Measurements from ENCODE around the gene ZBTB16. TPM values are rescaled to one million over a fixed set of nuclear protein-coding genes. Genes with fewer than 3 reads are reported as not detected.

ZBTB16 gene
- total RNA-seq, 1 experiment from 2014 or later: 70.4 TPM

GRCh38 chr11:114110952-114111947 is 51.7 kb downstream of the ZBTB16 start:
- peak overlapping the region; percentile 88 for H3K27ac Mint-ChIP-seq (ENCODE audit: low read depth, unreplicated experiment)
- no TSS peak for BruUV-seq (replicated peaks)
- DNase-seq (ENCODE audit: unreplicated experiment): peak; percentile 56
- peaks cover 85% of the 10 kb centered on the region for H3K4me1 Mint-ChIP-seq (ENCODE audit: insufficient read depth, unreplicated experiment)
- no peaks in the 10 kb centered on the region for H3K9me3 Mint-ChIP-seq (ENCODE audit: unreplicated experiment)
- H3K4me3 Mint-ChIP-seq (ENCODE audit: unreplicated experiment): peak overlapping the region; percentile 58
- TF ChIP-seq CTCF (IDR thresholded peaks at IDR 0.05; ENCODE audit: unreplicated experiment): no peak
- intact Hi-C loops (cut with micrococcal nuclease): no loop called here
- ChIA-PET POLR2A (interaction anchor here (0.7 to 1.0 kb wide), 4 partner anchors 8 to 44 kb away, joined by 3 to 4 read pairs (median 3); no protein-coding TSS in a partner anchor), CTCF (interaction anchor here (0.5 to 0.8 kb wide), 2 partner anchors 117 to 118 kb away, joined by 3 read pairs; no protein-coding TSS in a partner anchor)
- H3K36me3 Mint-ChIP-seq (ENCODE audit: insufficient read depth, unreplicated experiment): peaks cover 97% of the 10 kb centered on the region
- H3K27me3 Mint-ChIP-seq (ENCODE audit: insufficient read depth, unreplicated experiment): no peaks in the 10 kb centered on the region

- Mint-ChIP-seq H3K4me3 (ENCODE audit: unreplicated experiment) (no peak overlapping the region), H3K27ac (ENCODE audit: low read depth, unreplicated experiment) (peak overlapping the region; percentile 19), H3K9me3 (ENCODE audit: unreplicated experiment) (no peaks in the 10 kb centered on the region), H3K27me3 (ENCODE audit: insufficient read depth, unreplicated experiment) (no peaks in the 10 kb centered on the region), H3K4me1 (ENCODE audit: insufficient read depth, unreplicated experiment) (peaks cover 77% of the 10 kb centered on the region), H3K36me3 (ENCODE audit: insufficient read depth, unreplicated experiment) (peaks cover 92% of the 10 kb centered on the region)
- no peak for DNase-seq (ENCODE audit: unreplicated experiment)
- intact Hi-C loops (cut with micrococcal nuclease): no loop called here
- POLR2A ChIA-PET: interaction anchor here (0.7 to 1.7 kb wide), 3 partner anchors 11 to 64 kb away, joined by 3 to 6 read pairs (median 3); no protein-coding TSS in a partner anchor
- TF ChIP-seq CTCF (IDR thresholded peaks at IDR 0.05; ENCODE audit: unreplicated experiment): no peak
- no TSS peak for BruUV-seq (replicated peaks)
- CTCF ChIA-PET: interaction anchor here (0.6 to 1.6 kb wide), 2 partner anchors 145 to 156 kb away, joined by 5 to 6 read pairs; no protein-coding TSS in a partner anchor
Observed at GRCh38 chr11:114115451-114115928, 56.0 kb downstream of the ZBTB16 start.

GRCh38 chr11:114116357-114116756 is 56.8 kb downstream of the ZBTB16 start:
- intact Hi-C loops (cut with micrococcal nuclease): no loop called here
- no TSS peak for BruUV-seq (replicated peaks)
- Mint-ChIP-seq H3K27me3 (ENCODE audit: insufficient read depth, unreplicated experiment) (no peaks in the 10 kb centered on the region), H3K27ac (ENCODE audit: low read depth, unreplicated experiment) (peak overlapping the region; percentile 73), H3K9me3 (ENCODE audit: unreplicated experiment) (no peaks in the 10 kb centered on the region), H3K4me1 (ENCODE audit: insufficient read depth, unreplicated experiment) (peaks cover 76% of the 10 kb centered on the region), H3K4me3 (ENCODE audit: unreplicated experiment) (no peak overlapping the region), H3K36me3 (ENCODE audit: insufficient read depth, unreplicated experiment) (peaks cover 96% of the 10 kb centered on the region)
- TF ChIP-seq CTCF (IDR thresholded peaks at IDR 0.05; ENCODE audit: unreplicated experiment): no peak
- ChIA-PET CTCF (interaction anchor here (1.6 kb wide), 1 partner anchor 145 kb away, joined by 5 read pairs; no protein-coding TSS in a partner anchor), POLR2A (interaction anchor here (1.0 to 1.7 kb wide), 5 partner anchors 10 to 63 kb away, joined by 3 to 6 read pairs (median 3); no protein-coding TSS in a partner anchor)
- DNase-seq (ENCODE audit: unreplicated experiment): no peak

- Mint-ChIP-seq H3K27ac (ENCODE audit: low read depth, unreplicated experiment) (peak overlapping the region; percentile 73), H3K9me3 (ENCODE audit: unreplicated experiment) (no peaks in the 10 kb centered on the region), H3K36me3 (ENCODE audit: insufficient read depth, unreplicated experiment) (peaks cover 96% of the 10 kb centered on the region), H3K4me1 (ENCODE audit: insufficient read depth, unreplicated experiment) (peaks cover 74% of the 10 kb centered on the region), H3K27me3 (ENCODE audit: insufficient read depth, unreplicated experiment) (no peaks in the 10 kb centered on the region), H3K4me3 (ENCODE audit: unreplicated experiment) (no peak overlapping the region)
- BruUV-seq (replicated peaks): no TSS peak
- intact Hi-C loops (cut with micrococcal nuclease): no loop called here
- POLR2A ChIA-PET: interaction anchor here (1.0 to 1.7 kb wide), 5 partner anchors 9 to 62 kb away, joined by 3 to 6 read pairs (median 3); no protein-coding TSS in a partner anchor
- CTCF ChIA-PET: interaction anchor here (1.6 kb wide), 1 partner anchor 144 kb away, joined by 5 read pairs; no protein-coding TSS in a partner anchor
- TF ChIP-seq CTCF (IDR thresholded peaks at IDR 0.05; ENCODE audit: unreplicated experiment): no peak
- DNase-seq (ENCODE audit: unreplicated experiment): no peak
Observed at GRCh38 chr11:114116800-114117199, 57.3 kb downstream of the ZBTB16 start.
